Vagina (tissue), 2 donors: ENCODE measurements around the gene BET1. TPM values are rescaled to one million over a fixed set of nuclear protein-coding genes. Genes with fewer than 3 reads are reported as not detected.

Source experiments
- DNase-seq, 2 donors: peaks; one replicate each; pipeline ENCODE4 v3.0.0-alpha.2; 2017; ENCODE audit errors: extremely low spot score in 2 of 2
- H3K27ac ChIP-seq: fragments of 200-600 bp; sonication (generic); one replicate; pipeline ENCODE4 v1.5.1; 2019
- H3K27me3 ChIP-seq: fragments of 200-600 bp; sonication (generic); one replicate; pipeline ENCODE4 v1.5.1; 2019
- H3K36me3 ChIP-seq, 2 donors: fragments of 200-600 bp; sonication (generic); one replicate each; pipeline ENCODE4 v1.5.1; 2017 to 2019
- H3K4me1 ChIP-seq: fragments of 200-600 bp; sonication (generic); one replicate; pipeline ENCODE4 v1.5.1; 2019
- H3K4me3 ChIP-seq, 2 donors: fragments of 200-600 bp; sonication (generic); 1 replicate in 1 of 2; 2 replicates in 1 of 2; pipeline ENCODE4 v1.5.1; 2016 to 2019
- H3K9me3 ChIP-seq: fragments of 200-600 bp; sonication (generic); one replicate; pipeline ENCODE4 v1.5.1; 2019
- CTCF ChIP-seq, 3 experiments: fragments of 450-650 bp in 2 of 3; fragments of 200-600 bp in 1 of 3; sonication (generic) in 1 of 3; IDR thresholded peaks; one replicate each; pipeline ENCODE4 v1.5.1; 2017 to 2019; ENCODE audit warnings: antibody characterized with exemption in 3 of 3, mild to moderate bottlenecking in 2 of 3, moderate library complexity in 2 of 3
- POLR2A ChIP-seq, 2 donors: fragments of 450-650 bp; IDR thresholded peaks; one replicate each; pipeline ENCODE4 v1.6.1; 2017; ENCODE audit warnings: antibody characterized with exemption in 2 of 2, mild to moderate bottlenecking in 2 of 2, moderate library complexity in 2 of 2
- POLR2AphosphoS5 ChIP-seq, 2 donors: sonication (generic); formaldehyde crosslinking; IDR thresholded peaks; one replicate each; pipeline ENCODE4 v1.9.0; 2017; ENCODE audit warnings: antibody characterized with exemption in 2 of 2, mild to moderate bottlenecking in 2 of 2, low read depth in 1 of 2; ENCODE audit not compliant: insufficient read depth in 1 of 2
- intact Hi-C: fragments of 100-400 bp; cut with DNase I; formaldehyde crosslinking; loops from one replicate; pipeline ENCODE4 v1.15.1; 2023
- total RNA-seq: library from RNA; depleted of rRNA; stranded (reverse); fragments of >200 nt; gene quantifications from one replicate; pipeline ENCODE4 v1.2.3, GENCODE V29; 2016

The BET1 gene, protein sequence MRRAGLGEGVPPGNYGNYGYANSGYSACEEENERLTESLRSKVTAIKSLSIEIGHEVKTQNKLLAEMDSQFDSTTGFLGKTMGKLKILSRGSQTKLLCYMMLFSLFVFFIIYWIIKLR
- total RNA-seq = 22.1 TPM

GRCh38 chr7:94004024-94004951, at the start of gene BET1:
BET1 (minus strand) TSS chr7:94004355; CDS start chr7:94004216, 139 bp downstream.
- no peaks in the 10 kb centered on the region for H3K27me3 ChIP-seq
- H3K36me3 ChIP-seq = no peaks in the 10 kb centered on the region
- H3K4me1 ChIP-seq = peaks cover 26% of the 10 kb centered on the region
- intact Hi-C loops = no loop called here
- TF ChIP-seq POLR2A (IDR thresholded peaks at IDR 0.05) (peak in 1 of 2 donors; percentile 39), CTCF (IDR thresholded peaks at IDR 0.05) (no peak), POLR2AphosphoS5 (IDR thresholded peaks at IDR 0.05; ENCODE audit: insufficient read depth in 1 of 2, low read depth in 1 of 2) (peak; percentile 92 to 96)
- peak within 1 kb of the TSS; percentile 77 for H3K27ac ChIP-seq
- H3K4me3 ChIP-seq = peak within 1 kb of the TSS; percentile 80
- DNase-seq = peak; percentile 95 to 96
- H3K9me3 ChIP-seq = no peaks in the 10 kb centered on the region

DNA sequence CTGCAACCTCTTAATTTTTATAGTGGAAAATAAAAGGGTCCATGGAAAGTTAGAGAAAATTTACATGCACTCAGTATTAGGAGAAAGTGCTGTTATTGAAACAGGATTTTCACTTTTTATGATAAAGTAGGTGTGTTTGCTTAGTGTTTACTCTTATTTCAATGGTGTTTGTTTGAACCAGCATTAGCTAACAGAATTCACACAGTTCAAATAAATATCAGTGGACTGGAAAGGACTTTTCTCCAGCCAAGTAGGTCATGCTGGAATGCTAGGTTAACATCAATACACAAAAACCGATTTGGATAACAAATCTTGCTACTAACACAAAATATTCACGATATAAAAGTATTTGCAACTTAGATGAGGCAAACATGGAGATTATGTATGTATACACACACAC, 49.4 kb upstream of the BET1 start:
- intact Hi-C loops = no loop called here
- H3K36me3 ChIP-seq = no peaks in the 10 kb centered on the region
- TF ChIP-seq CTCF (IDR thresholded peaks at IDR 0.05) = no peak
- no peak for TF ChIP-seq POLR2A (IDR thresholded peaks at IDR 0.05)
- no peak for TF ChIP-seq POLR2AphosphoS5 (IDR thresholded peaks at IDR 0.05; ENCODE audit: insufficient read depth in 1 of 2, low read depth in 1 of 2)
- H3K27me3 ChIP-seq = no peaks in the 10 kb centered on the region
- no peak overlapping the region for H3K27ac ChIP-seq
- no peak overlapping the region for H3K4me3 ChIP-seq
- H3K4me1 ChIP-seq = no peaks in the 10 kb centered on the region
- DNase-seq = no peak
- no peaks in the 10 kb centered on the region for H3K9me3 ChIP-seq

DNA sequence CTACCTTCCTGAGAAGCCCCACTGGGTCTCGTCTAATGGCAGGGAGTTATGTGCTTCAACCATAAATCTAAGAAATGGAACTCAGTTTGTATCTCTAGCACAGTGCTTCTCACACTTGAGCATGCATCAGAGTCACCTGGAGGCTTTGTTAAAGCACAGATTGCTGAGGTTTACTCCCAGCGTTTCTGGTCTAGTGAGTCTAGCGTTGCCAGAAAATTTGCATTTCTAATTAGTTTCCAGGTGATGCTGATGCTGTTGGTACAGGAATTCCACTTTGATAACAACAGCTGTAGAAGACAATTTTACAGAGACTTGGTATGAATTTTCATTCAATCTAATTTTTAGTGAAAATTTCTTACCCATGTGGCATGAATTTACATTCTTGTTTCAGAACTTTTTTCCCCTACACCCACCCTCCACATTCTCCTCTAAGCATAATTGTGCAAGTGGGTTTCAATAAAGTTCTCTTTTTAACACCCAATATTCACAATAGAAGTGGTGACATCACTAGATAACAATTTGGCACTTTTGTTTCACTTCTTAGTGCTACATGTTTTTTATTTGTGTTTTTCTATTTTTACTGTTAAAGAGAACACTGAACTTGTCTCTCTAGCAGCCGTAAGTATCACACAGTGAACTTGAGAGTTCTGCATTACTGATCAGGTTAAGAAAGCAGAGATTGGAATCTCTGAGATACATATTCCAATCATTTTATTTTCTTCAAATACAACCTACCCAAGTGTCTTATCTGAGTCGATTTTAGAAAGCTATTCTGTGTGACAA, 48.4 kb upstream of the BET1 start:
- H3K4me1 ChIP-seq = no peaks in the 10 kb centered on the region
- no peak overlapping the region for H3K27ac ChIP-seq
- TF ChIP-seq POLR2AphosphoS5 (IDR thresholded peaks at IDR 0.05; ENCODE audit: insufficient read depth in 1 of 2, low read depth in 1 of 2) (no peak), CTCF (IDR thresholded peaks at IDR 0.05) (no peak), POLR2A (IDR thresholded peaks at IDR 0.05) (no peak)
- no peaks in the 10 kb centered on the region for H3K9me3 ChIP-seq
- no peaks in the 10 kb centered on the region for H3K27me3 ChIP-seq
- no peak for DNase-seq
- H3K4me3 ChIP-seq = no peak overlapping the region
- intact Hi-C loops = no loop called here
- no peaks in the 10 kb centered on the region for H3K36me3 ChIP-seq

- TF ChIP-seq POLR2AphosphoS5 (IDR thresholded peaks at IDR 0.05; ENCODE audit: insufficient read depth in 1 of 2, low read depth in 1 of 2) = no peak
- TF ChIP-seq POLR2A (IDR thresholded peaks at IDR 0.05) = no peak
- TF ChIP-seq CTCF (IDR thresholded peaks at IDR 0.05) = no peak
- intact Hi-C loops = no loop called here
Measured at GRCh38 chr7:94050046-94050445, 45.9 kb upstream of the BET1 start.

More at GRCh38 chr7:94050046-94050445, 45.9 kb upstream of the BET1 start:
- no peaks in the 10 kb centered on the region for H3K27me3 ChIP-seq
- no peak overlapping the region for H3K27ac ChIP-seq
- no peak overlapping the region for H3K4me3 ChIP-seq
- H3K36me3 ChIP-seq = no peaks in the 10 kb centered on the region
- H3K4me1 ChIP-seq = no peaks in the 10 kb centered on the region
- no peaks in the 10 kb centered on the region for H3K9me3 ChIP-seq
- DNase-seq = no peak
